Cardiac fibroblast (primary cell): Measurements from ENCODE around the gene GAL3ST2.

Experiments used
- DNase-seq, 2 donors: peaks; one replicate each; pipeline versions ENCODE4 v3.0.0 to v3.0.0-alpha.2; 2010; ENCODE audit warnings: low read depth in 2 of 2
- H3K4me3 ChIP-seq, 2 donors: replicated peaks in 1 of 2; 1 replicate in 1 of 2; 2 replicates in 1 of 2; pipeline ENCODE4 v1.5.1; 2011; ENCODE audit warnings: low read depth in 2 of 2, low read length in 2 of 2, mild to moderate bottlenecking in 2 of 2, moderate library complexity in 1 of 2
- TF ChIP-seq, protein P1 (sequence below): IDR thresholded peaks from one replicate; pipeline ENCODE4 v1.5.1; 2011; ENCODE audit warnings: low read depth, mild to moderate bottlenecking, low read length, inconsistent platforms

GAL3ST2 gene

DNA sequence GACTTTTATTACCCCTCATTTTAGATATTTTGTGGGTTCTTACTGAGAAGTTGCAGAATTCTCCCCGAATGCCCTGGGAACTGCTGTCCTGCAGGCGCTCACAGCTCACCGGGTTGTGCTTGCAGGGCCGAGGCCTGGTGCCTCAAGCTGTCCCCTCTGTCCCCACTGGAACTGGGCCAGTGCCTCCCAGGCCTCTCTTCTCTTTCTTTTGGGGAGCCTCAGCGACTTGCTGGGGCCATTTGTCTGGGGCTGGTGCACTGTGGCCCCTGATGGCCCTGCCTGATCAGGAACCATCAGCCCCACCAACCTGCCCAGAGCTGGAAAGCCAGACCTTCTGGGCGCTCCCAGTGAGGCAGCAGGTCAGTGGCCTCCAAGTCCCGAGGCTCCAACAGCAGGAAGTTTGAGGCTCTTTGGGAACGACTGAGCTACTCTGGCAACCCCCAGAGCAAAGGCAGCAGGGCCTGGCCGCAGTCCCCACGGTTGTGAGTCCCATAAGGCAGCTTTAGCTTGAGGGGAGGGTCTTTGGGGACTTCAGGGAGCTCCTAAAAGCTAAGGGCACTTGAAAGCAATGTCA is 17.7 kb downstream of the GAL3ST2 start:
- TF ChIP-seq, protein P1, sequence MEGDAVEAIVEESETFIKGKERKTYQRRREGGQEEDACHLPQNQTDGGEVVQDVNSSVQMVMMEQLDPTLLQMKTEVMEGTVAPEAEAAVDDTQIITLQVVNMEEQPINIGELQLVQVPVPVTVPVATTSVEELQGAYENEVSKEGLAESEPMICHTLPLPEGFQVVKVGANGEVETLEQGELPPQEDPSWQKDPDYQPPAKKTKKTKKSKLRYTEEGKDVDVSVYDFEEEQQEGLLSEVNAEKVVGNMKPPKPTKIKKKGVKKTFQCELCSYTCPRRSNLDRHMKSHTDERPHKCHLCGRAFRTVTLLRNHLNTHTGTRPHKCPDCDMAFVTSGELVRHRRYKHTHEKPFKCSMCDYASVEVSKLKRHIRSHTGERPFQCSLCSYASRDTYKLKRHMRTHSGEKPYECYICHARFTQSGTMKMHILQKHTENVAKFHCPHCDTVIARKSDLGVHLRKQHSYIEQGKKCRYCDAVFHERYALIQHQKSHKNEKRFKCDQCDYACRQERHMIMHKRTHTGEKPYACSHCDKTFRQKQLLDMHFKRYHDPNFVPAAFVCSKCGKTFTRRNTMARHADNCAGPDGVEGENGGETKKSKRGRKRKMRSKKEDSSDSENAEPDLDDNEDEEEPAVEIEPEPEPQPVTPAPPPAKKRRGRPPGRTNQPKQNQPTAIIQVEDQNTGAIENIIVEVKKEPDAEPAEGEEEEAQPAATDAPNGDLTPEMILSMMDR, result no peak
- no peak overlapping the region for H3K4me3 ChIP-seq
- DNase-seq, result no peak

DNA sequence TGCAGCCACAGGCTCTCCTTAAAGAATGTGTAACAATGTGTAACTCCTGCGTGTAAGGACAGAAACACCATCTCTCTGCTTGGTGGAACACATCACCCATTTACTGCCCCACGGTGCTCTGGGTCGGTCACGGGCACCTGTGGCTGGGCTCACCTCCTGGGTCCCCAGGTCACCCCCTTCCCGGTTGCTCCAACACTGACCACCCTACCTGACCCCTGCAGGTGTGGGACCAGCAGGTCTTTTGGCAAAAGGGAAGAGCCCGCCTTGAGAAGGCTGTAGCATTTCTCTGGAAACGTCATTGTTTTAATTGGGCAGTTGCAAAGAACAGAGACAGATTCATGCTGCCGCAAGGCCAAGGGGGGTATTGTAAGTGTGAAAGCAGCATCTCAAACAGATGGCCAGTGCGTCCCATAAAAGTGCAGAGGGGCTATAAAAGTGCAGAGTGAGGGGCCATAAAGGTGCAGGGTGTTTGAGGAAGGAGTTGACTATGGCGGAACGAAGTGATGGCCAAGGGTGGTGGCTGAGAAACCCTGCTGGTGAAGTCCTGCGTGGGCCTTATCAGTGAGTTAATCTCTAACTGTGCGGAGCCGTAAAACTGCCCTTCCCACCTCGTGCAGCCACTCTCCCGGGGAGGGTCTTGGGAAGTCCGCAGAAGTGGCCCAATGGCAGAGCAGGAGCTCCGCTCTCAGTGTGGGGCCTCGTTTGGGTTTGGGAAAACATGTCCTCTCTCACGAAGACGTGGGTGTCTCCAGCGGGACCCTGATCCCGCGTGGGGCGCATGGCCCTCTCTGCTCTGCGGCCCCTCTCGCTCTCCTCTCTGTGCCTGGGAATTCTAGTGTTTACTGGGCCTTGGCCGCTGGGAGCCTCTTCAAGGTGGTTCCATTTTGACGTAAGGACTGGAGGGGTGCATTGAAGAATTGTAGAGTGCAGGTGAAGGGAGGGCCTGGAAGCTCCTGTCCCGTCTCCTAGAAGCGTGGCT is 18.7 kb downstream of the GAL3ST2 start:
- no peak for DNase-seq
- TF ChIP-seq, protein P1, result no peak
- H3K4me3 ChIP-seq, result no peak overlapping the region

DNA sequence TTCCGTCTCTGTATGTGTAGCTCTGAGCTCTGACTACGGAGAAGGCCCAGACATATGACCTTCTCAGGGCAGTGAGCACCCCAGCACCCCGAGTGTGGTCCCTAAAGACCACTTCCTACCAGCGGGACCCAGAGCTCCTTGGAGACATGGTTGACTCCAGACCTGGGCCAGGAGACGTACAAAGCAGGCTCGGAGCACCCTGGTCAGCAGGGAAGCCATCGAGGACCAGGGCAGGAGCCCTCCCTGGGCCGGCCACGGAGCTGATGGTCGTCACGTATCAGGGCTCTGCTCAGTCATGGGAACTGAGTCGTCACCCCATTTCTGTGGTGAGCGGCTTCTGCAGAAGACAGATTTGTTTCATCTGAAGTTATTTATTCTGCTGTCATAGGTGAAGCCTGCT is 19.6 kb downstream of the GAL3ST2 start:
- TF ChIP-seq, protein P1, result no peak
- DNase-seq, result no peak
- no peak overlapping the region for H3K4me3 ChIP-seq

DNA sequence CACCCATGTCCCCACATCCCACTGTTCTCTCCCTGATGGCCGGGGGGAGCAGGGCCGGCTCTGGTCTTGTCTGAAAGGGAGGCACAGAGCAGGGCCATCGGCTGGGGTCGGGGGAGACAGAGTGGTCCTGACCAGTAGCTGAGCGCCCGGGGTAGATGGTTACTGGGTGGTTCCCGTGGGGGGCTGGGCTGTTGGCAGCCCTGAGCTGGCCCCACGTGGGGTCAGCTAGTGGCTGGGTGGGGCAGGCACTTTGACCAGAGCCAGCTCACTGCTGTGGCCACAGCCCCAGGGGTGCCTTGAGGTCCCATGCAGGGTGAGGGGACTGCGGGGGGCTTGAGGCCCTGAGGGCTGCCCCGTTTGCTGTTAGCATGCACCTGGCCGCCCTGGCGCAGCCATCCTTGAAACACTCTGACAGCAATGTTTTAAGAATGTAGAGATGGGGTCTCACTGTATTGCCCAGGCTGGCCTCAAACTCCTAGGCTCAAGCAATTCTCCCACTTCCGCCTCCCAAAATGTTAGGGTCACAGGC is 20.1 kb downstream of the GAL3ST2 start:
- H3K4me3 ChIP-seq, result no peak overlapping the region
- TF ChIP-seq, protein P1, result no peak
- no peak for DNase-seq

DNA sequence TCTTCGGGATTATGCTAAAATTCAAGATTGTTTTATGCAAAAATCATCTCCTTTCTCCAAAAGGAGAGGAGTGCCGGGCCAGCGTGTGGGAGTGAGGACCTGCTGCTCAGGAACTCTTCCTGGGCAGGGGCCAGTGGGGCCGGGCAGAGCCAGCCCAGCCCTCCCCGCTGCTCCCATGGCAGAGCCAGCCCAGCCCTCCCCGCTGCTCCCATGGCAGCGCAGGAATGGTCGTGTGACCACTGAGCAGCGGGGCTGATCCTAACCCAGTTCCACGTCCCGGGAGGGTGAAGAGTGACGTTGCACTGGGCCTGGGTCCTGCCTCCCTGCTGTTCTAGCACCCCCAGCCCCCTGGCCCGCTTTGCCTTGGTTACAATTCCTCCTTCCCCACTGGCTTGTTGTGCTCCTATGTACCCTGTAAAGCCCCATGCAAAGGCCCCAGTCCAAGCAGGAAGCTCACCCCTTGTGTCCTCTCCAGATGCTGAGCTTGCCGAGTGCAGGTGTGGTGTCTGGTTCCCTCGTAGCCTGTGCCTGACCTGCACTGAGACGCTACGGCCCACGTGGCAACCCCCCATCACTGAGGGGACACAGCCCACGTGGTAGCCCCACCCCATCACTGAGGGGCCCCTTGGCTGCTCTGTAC is 20.9 kb downstream of the GAL3ST2 start:
- no peak overlapping the region for H3K4me3 ChIP-seq
- no peak for DNase-seq
- TF ChIP-seq, protein P1, result no peak

DNA sequence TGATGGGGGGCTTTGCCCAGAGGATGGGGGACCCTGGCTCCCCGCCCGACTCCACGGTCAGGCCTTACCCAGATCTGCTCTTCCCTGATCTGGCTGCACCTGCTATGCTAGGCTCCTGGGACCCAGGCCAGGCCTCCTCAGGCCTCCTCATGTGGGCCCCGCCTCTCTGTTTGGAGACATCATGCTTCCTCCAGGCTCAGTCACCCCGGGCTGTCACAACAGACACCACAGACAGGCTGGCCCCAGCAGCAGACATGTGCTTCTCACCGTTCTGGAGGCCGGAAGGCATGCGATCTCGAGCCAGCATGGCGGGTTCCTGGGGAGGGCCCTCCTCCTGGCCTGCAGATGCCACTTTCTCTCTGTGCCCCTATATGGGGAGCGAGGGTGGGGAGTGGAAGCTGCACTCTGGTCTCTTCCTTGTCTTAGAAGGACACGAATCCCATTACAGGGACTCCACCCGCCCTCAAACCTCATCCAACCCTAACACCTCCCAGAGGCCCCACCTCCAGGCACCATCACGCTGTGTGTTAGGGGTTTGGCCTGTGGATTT is 21.5 kb downstream of the GAL3ST2 start:
- no peak overlapping the region for H3K4me3 ChIP-seq
- DNase-seq, result no peak
- TF ChIP-seq, protein P1, result no peak
